PC-9 (cell line): ENCODE data around the gene TAF3. TPM values are rescaled to one million over a fixed set of nuclear protein-coding genes. Genes with fewer than 3 reads are reported as not detected.

Experiments
- BruUV-seq: library from RNA; stranded (reverse); fragments of 400-500 nt; replicated peaks from 2 replicates; lab custom pipeline; 2021; lab: Mats Ljungman, UMichigan
- CTCF ChIA-PET: fragments of 300-600 bp; sonication (Branson Sonifier 250); formaldehyde crosslinking; loops from one replicate; lab custom pipeline; 2022; ENCODE audit warnings: antibody characterized with exemption; lab: Charles Lee
- POLR2A ChIA-PET: fragments of 300-600 bp; sonication (Branson Sonifier 250); formaldehyde crosslinking; loops from one replicate; lab custom pipeline; 2022; ENCODE audit warnings: antibody characterized with exemption; ENCODE audit not compliant: unreplicated experiment; lab: Charles Lee
- DNase-seq, 2 experiments: peaks; one replicate each; pipeline versions ENCODE4 v3.0.0 to v3.0.0-alpha.2; 2015 to 2022; ENCODE audit warnings: mixed read lengths in 1 of 2
- H2AFZ ChIP-seq: fragments of 200-600 bp; sonication (generic); 2 replicates; pipeline ENCODE4 v1.8.1; 2017; ENCODE audit warnings: antibody characterized with exemption
- H3F3A ChIP-seq: fragments of 200-600 bp; sonication (generic); 2 replicates; pipeline ENCODE4 v1.8.1; 2017; ENCODE audit warnings: antibody characterized with exemption, mild to moderate bottlenecking, low read depth; ENCODE audit not compliant: insufficient read depth
- H3K27ac ChIP-seq: fragments of 200-600 bp; sonication (generic); 2 replicates; pipeline ENCODE4 v1.6.1; 2016; ENCODE audit warnings: mixed run types
- H3K27me3 ChIP-seq: fragments of 200-600 bp; sonication (generic); 2 replicates; pipeline ENCODE4 v1.6.1; 2016; ENCODE audit warnings: low read depth, mixed run types; ENCODE audit not compliant: insufficient read depth
- H3K36me3 ChIP-seq: fragments of 200-600 bp; sonication (generic); 2 replicates; pipeline ENCODE4 v1.6.1; 2016; ENCODE audit warnings: low read depth, mixed run types
- H3K4me1 ChIP-seq: fragments of 200-600 bp; sonication (generic); replicated peaks from 2 replicates; pipeline ENCODE4 v1.6.1; 2016; ENCODE audit warnings: mixed run types; ENCODE audit not compliant: insufficient read depth
- H3K4me2 ChIP-seq: fragments of 200-600 bp; sonication (generic); 2 replicates; pipeline ENCODE4 v1.6.1; 2017; ENCODE audit warnings: mixed run types
- H3K4me3 ChIP-seq: fragments of 200-600 bp; sonication (generic); 2 replicates; pipeline ENCODE4 v1.6.1; 2016; ENCODE audit warnings: mixed run types
- H3K79me2 ChIP-seq: fragments of 200-600 bp; sonication (generic); 2 replicates; pipeline ENCODE4 v1.6.1; 2017; ENCODE audit warnings: low read depth, mixed run types
- H3K9me2 ChIP-seq: fragments of 200-600 bp; sonication (generic); 2 replicates; pipeline ENCODE4 v1.8.1; 2017; ENCODE audit warnings: mild to moderate bottlenecking; ENCODE audit not compliant: insufficient read depth
- H3K9me3 ChIP-seq: fragments of 200-600 bp; sonication (generic); 2 replicates; pipeline ENCODE4 v1.8.1; 2016; ENCODE audit warnings: low read depth; ENCODE audit not compliant: insufficient read depth
- H4K20me1 ChIP-seq: fragments of 200-600 bp; sonication (generic); 2 replicates; pipeline ENCODE4 v1.8.1; 2017; ENCODE audit not compliant: insufficient read depth
- EZH2 ChIP-seq: fragments of 200-600 bp; sonication (generic); IDR thresholded peaks from 2 replicates; pipeline ENCODE4 v1.8.0; 2017; ENCODE audit warnings: antibody characterized with exemption, low read depth
- intact Hi-C: fragments of 100-400 bp; cut with micrococcal nuclease; formaldehyde crosslinking; loops from one replicate; pipeline ENCODE4 v1.10.0; 2022; ENCODE audit not compliant: unreplicated experiment
- total RNA-seq: library from RNA; stranded (reverse); gene quantifications from 2 replicates; pipeline ENCODE4 v1.2.3, GENCODE V29; 2021
- TF ChIP-seq, protein P1 (sequence below): fragments of 200-600 bp; sonication (generic); conservative IDR thresholded peaks from 2 replicates; pipeline ENCODE4 v1.6.1; 2017; ENCODE audit warnings: mixed run types, antibody characterized with exemption, mild to moderate bottlenecking, moderate library complexity

Gene TAF3
- total RNA-seq, 1 experiment from 2014 or later: 7.7 TPM

DNA sequence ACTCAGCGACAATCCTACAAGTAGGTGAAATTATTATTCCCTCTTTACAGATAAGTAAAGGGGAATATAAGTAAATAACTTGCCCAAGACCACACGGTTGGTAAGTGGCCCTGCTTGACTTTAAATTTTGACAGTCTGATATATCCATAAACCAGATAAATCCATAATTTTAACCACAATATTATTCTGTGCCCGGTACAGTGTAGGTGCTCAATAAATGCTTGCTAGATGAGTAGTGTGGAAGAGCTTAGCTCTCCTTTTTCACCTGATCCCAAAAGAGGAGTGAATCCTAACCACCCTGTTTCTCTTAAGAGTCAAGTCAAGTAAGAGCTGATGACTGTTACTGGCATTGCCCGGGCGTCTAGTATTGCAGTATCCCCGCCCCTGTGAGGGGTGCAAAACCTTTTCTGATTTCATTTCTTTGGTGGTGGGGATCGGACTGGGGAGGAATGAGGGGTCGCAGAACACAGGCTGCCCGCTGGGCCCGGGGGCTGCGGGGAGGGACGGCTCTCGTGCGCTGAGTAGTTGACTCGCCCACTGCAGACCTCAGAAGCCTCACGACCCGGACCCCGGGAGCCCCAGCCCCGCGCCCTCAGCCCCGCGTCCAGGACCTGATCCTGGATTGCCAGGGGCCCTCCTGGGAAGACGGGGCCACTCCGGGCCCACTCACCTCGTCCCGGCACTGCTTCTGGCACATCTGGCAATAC lies 31.0 kb upstream of the TAF3 start:
- H3K4me2 ChIP-seq: peak overlapping the region; percentile 79
- H2AFZ ChIP-seq: peak overlapping the region; percentile 91
- peaks cover 10% of the 10 kb centered on the region for H3K4me1 ChIP-seq
- intact Hi-C loops: no loop called here
- no peaks in the 10 kb centered on the region for H3K9me3 ChIP-seq
- H3K4me3 ChIP-seq: peak overlapping the region; percentile 80
- ChIA-PET POLR2A (interaction anchor here (0.6 to 0.7 kb wide), 3 partner anchors 45 to 1471 kb away, joined by 3 to 7 read pairs (median 5); no protein-coding TSS in a partner anchor), CTCF (no interaction called here)
- peak; percentile 4 to 35 for DNase-seq
- 0 out of 2 replicates have a peak, but pooled peaks cover 3% of the 10 kb centered on the region for H3K36me3 ChIP-seq
- H3K27me3 ChIP-seq: no peaks in the 10 kb centered on the region
- no peaks in the 10 kb centered on the region for H3K9me2 ChIP-seq
- H3K27ac ChIP-seq: no peak overlapping the region
- TF ChIP-seq EZH2: no peak
- TF ChIP-seq, protein P1, sequence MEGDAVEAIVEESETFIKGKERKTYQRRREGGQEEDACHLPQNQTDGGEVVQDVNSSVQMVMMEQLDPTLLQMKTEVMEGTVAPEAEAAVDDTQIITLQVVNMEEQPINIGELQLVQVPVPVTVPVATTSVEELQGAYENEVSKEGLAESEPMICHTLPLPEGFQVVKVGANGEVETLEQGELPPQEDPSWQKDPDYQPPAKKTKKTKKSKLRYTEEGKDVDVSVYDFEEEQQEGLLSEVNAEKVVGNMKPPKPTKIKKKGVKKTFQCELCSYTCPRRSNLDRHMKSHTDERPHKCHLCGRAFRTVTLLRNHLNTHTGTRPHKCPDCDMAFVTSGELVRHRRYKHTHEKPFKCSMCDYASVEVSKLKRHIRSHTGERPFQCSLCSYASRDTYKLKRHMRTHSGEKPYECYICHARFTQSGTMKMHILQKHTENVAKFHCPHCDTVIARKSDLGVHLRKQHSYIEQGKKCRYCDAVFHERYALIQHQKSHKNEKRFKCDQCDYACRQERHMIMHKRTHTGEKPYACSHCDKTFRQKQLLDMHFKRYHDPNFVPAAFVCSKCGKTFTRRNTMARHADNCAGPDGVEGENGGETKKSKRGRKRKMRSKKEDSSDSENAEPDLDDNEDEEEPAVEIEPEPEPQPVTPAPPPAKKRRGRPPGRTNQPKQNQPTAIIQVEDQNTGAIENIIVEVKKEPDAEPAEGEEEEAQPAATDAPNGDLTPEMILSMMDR: no peak
- H3K79me2 ChIP-seq: peaks cover 85% of the 10 kb centered on the region
- H3F3A ChIP-seq: no peaks in the 10 kb centered on the region
- H4K20me1 ChIP-seq: peaks cover 12% of the 10 kb centered on the region
- TSS peak; percentile 64 for BruUV-seq

DNA sequence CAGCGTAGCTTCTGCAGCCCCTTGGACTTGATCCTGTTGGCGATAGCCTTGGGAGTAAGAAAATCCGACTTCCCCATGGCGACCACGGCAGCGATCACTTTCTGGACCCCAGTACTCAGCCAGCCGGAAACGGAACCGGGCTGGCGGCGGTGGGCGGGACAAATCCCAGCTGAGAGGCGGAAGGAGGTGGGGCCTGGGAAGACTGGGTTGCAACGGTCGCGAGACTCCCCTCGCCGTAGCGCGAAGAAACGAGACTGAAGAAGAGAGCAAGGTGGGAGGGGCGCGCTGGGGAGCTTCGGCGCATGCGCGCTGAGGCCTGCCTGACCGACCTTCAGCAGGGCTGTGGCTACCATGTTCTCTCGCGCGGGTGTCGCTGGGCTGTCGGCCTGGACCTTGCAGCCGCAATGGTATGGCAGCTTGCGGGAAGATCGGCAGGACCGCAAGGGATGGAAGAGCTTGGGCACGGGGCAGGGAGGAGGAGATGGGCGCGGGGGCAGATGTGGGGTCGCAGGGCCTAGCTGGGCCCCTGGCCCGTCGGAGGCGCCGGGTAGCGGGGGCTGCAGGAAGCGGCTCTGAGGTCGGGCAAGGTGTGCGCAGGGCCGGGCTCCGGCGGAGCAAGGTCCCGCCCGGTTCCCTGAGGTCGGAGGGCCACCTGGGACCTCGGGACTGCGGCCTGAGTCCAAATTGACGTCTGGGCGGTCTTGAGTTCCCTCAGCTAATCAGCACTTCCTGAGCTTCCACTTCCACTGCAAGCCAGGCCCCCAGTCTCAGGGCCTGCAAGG lies 30.3 kb upstream of the TAF3 start, which contains the start of the genes ATP5F1C and KIN:
TSS of gene ATP5F1C (plus strand) at position 321 of the 782 bp plus-strand sequence. CDS start at position 352, 31 bp downstream.
TSS of gene KIN (minus strand) at position 137 of the 782 bp plus-strand sequence. CDS start at position 77, 60 bp downstream.
- intact Hi-C loops: loop anchor here (1.0 kb wide), 1 partner anchor 30 kb away; the partner anchor contains the start of gene TAF3
- Histone ChIP-seq H3K9me3 (no peaks in the 10 kb centered on the region), H3K27me3 (no peaks in the 10 kb centered on the region), H3K4me1 (peaks cover 10% of the 10 kb centered on the region), H3K4me2 (peak within 1 kb of the TSS; percentile 94), H3K4me3 (peak within 1 kb of the TSS; percentile 80), H3K27ac (peak within 1 kb of the TSS; percentile 12; the same call in 1 of the 2 replicates), H3K79me2 (peaks cover 91% of the 10 kb centered on the region), H4K20me1 (peaks cover 12% of the 10 kb centered on the region), H3K36me3 (0 out of 2 replicates have a peak, but pooled peaks cover 3% of the 10 kb centered on the region), H2AFZ (peak within 1 kb of the TSS; percentile 91), H3K9me2 (no peaks in the 10 kb centered on the region), H3F3A (no peaks in the 10 kb centered on the region)
- POLR2A ChIA-PET: interaction anchor here (0.6 to 1.1 kb wide), 6 partner anchors 21 to 1497 kb away, joined by 3 to 19 read pairs (median 5); no protein-coding TSS in a partner anchor
- CTCF ChIA-PET: no interaction called here
- no TSS peak for BruUV-seq
- TF ChIP-seq EZH2: no peak
- TF ChIP-seq, protein P1: no peak
- peak; percentile 80 to 95 for DNase-seq
